HG02642 (cell line): ENCODE measurements around the gene SPDEF.

ENCODE experiments used
- ATAC-seq: cut with Tn5 transposase; IDR thresholded peaks from one replicate; pipeline ENCODE4 v1.9.1; 2021; ENCODE audit warnings: mild to moderate bottlenecking; ENCODE audit not compliant: unreplicated experiment, poor library complexity

The SPDEF gene

GRCh38 chr6:34556031-34556471 lies at the start of gene SPDEF:
SPDEF (minus strand) TSS chr6:34556329; CDS start chr6:34544455, 11,874 bp downstream.
- ATAC-seq = no peak

GRCh38 chr6:34603707-34604106 lies 47.6 kb upstream of the SPDEF start:
- no peak for ATAC-seq

GRCh38 chr6:34602318-34603111 lies 46.4 kb upstream of the SPDEF start:
- ATAC-seq = no peak

GRCh38 chr6:34601706-34602105 lies 45.6 kb upstream of the SPDEF start:
- no peak for ATAC-seq

- no peak for ATAC-seq
Observed at GRCh38 chr6:34600796-34601195, 44.7 kb upstream of the SPDEF start.

- ATAC-seq = no peak
Observed at GRCh38 chr6:34600101-34600500, 44.0 kb upstream of the SPDEF start.

GRCh38 chr6:34598712-34599111 lies 42.6 kb upstream of the SPDEF start:
- no peak for ATAC-seq

- no peak for ATAC-seq
Observed at GRCh38 chr6:34597605-34598353, 41.6 kb upstream of the SPDEF start.

- ATAC-seq = no peak
Observed at GRCh38 chr6:34596798-34597197, 40.7 kb upstream of the SPDEF start.

GRCh38 chr6:34595332-34596184 lies 39.4 kb upstream of the SPDEF start:
- no peak for ATAC-seq

GRCh38 chr6:34593701-34594100 lies 37.6 kb upstream of the SPDEF start:
- no peak for ATAC-seq

GRCh38 chr6:34592208-34592952 lies 36.3 kb upstream of the SPDEF start:
- ATAC-seq = no peak

- ATAC-seq = no peak
Observed at GRCh38 chr6:34589691-34590090, 33.6 kb upstream of the SPDEF start.

- ATAC-seq = no peak
Observed at GRCh38 chr6:34589140-34589539, 33.0 kb upstream of the SPDEF start.

GRCh38 chr6:34587851-34588250 lies 31.7 kb upstream of the SPDEF start:
- ATAC-seq = no peak

- no peak for ATAC-seq
Observed at GRCh38 chr6:34587325-34587724, 31.2 kb upstream of the SPDEF start.

- ATAC-seq = no peak
Observed at GRCh38 chr6:34586327-34587040, 30.4 kb upstream of the SPDEF start.

- no peak for ATAC-seq
Observed at GRCh38 chr6:34585512-34586061, 29.5 kb upstream of the SPDEF start.

GRCh38 chr6:34585108-34585507 lies 29.0 kb upstream of the SPDEF start:
- ATAC-seq = no peak
